ENCODE measurements around the gene FRMD6.

DNA sequence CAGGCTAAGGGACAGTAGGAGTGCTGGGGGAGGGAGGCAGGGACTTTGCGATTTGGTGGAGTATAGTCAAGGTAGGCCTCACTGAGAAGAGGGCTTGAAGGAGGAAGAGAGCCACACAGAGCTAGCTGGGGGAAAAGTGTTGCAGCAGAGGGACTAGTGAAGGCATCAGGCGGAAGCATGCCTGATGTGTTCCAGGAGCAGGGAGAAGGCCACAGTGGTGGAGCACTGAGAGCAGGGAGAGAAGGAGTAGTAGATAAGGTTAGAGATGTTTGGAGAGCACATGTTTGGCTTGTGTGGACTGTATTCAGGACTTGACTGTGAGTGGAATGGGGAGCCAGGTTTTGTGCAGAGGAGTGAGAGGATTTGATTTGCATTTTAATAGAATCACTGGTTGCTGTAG lies 9.0 kb downstream of the FRMD6 start:
- no peak for TF ChIP-seq POLR2A (IDR thresholded peaks at IDR 0.05)
- TF ChIP-seq, protein P1, sequence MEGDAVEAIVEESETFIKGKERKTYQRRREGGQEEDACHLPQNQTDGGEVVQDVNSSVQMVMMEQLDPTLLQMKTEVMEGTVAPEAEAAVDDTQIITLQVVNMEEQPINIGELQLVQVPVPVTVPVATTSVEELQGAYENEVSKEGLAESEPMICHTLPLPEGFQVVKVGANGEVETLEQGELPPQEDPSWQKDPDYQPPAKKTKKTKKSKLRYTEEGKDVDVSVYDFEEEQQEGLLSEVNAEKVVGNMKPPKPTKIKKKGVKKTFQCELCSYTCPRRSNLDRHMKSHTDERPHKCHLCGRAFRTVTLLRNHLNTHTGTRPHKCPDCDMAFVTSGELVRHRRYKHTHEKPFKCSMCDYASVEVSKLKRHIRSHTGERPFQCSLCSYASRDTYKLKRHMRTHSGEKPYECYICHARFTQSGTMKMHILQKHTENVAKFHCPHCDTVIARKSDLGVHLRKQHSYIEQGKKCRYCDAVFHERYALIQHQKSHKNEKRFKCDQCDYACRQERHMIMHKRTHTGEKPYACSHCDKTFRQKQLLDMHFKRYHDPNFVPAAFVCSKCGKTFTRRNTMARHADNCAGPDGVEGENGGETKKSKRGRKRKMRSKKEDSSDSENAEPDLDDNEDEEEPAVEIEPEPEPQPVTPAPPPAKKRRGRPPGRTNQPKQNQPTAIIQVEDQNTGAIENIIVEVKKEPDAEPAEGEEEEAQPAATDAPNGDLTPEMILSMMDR (IDR thresholded peaks at IDR 0.05), result no peak

Measured in uterus (tissue), 2 donors.